ENCODE measurements around the gene SLC16A7. TPM values are rescaled to one million over a fixed set of nuclear protein-coding genes. Genes with fewer than 3 reads are reported as not detected.
A peak's percentile ranks its signal among the peaks of the same experiment; 100 is the strongest.

Gene SLC16A7
- total RNA-seq, 1 experiment from 2014 or later: 49.2 TPM

GRCh38 chr12:59827767-59828166 lies 231.9 kb downstream of the SLC16A7 start:
- no peak for DNase-seq (ENCODE audit: extremely low read depth, low read depth)

GRCh38 chr12:59828521-59828920 lies 232.7 kb downstream of the SLC16A7 start:
- no peak for DNase-seq (ENCODE audit: extremely low read depth, low read depth)

- DNase-seq (ENCODE audit: extremely low read depth, low read depth): no peak
Measured at GRCh38 chr12:59833408-59833807, 237.6 kb downstream of the SLC16A7 start.

- peak; percentile 15 for DNase-seq (ENCODE audit: extremely low read depth, low read depth)
Measured at GRCh38 chr12:59834659-59835474, 239.0 kb downstream of the SLC16A7 start.

Small RNA genes lying within 50 kb of the gene (small RNA-seq; reads per million reads assigned to genes)
- 0 reads per million in 2 experiments for gene AC079905.2
- gene RNU4-20P: 0 reads per million in 2 experiments
